Measurements from ENCODE around the gene CDH13.

CDH13 gene

GRCh38 chr16:83021746-83022145, 395.0 kb downstream of the CDH13 start:
- no peak overlapping the region for H3K9ac ChIP-seq (ENCODE audit: low read length in 5 of 5)
- no peaks in the 10 kb centered on the region for H3K36me3 ChIP-seq (ENCODE audit: control insufficient read depth in 5 of 5, insufficient read depth in 5 of 5, low read length in 5 of 5)
- H3K4me3 ChIP-seq (ENCODE audit: low read depth in 1 of 5, low read length in 5 of 5), result no peak overlapping the region
- H3K4me1 ChIP-seq (ENCODE audit: control insufficient read depth in 5 of 5, insufficient read depth in 5 of 5, low read length in 5 of 5), result no peaks in the 10 kb centered on the region
- H3K9me3 ChIP-seq (ENCODE audit: control insufficient read depth in 5 of 5, low read length in 5 of 5), result peaks cover 0 to 5% (median 0%) of the 10 kb centered on the region in 5 donors
- H3K27ac ChIP-seq (ENCODE audit: low read depth, low read length), result no peak overlapping the region
- no peaks in the 10 kb centered on the region for H3K27me3 ChIP-seq (ENCODE audit: control insufficient read depth in 5 of 5, insufficient read depth in 4 of 5, low read length in 5 of 5)

DNA sequence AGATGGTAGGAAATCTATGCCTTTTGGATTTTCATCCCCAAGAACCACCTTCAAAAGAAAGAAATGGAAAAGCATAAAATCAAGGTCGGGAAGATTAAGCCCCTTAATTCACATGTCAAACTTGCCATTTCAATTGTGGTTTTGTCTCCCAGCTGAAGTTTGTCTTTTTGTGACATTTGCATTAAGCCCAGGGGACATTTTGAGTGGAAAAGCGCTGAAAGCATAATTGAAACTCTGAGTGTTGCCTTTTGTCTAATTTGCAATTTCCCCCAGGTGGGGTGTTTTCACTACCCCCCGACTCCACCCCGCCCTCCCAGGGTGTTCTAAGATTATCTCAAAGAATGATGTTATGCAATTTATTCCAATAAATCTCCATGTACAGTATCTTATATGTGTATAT, 396.2 kb downstream of the CDH13 start:
- no peak overlapping the region for H3K27ac ChIP-seq (ENCODE audit: low read depth, low read length)
- H3K36me3 ChIP-seq (ENCODE audit: control insufficient read depth in 5 of 5, insufficient read depth in 5 of 5, low read length in 5 of 5), result no peaks in the 10 kb centered on the region
- peaks cover 0 to 5% (median 0%) of the 10 kb centered on the region in 5 donors for H3K9me3 ChIP-seq (ENCODE audit: control insufficient read depth in 5 of 5, low read length in 5 of 5)
- no peak overlapping the region for H3K4me3 ChIP-seq (ENCODE audit: low read depth in 1 of 5, low read length in 5 of 5)
- H3K9ac ChIP-seq (ENCODE audit: low read length in 5 of 5), result no peak overlapping the region
- H3K27me3 ChIP-seq (ENCODE audit: control insufficient read depth in 5 of 5, insufficient read depth in 4 of 5, low read length in 5 of 5), result no peaks in the 10 kb centered on the region
- H3K4me1 ChIP-seq (ENCODE audit: control insufficient read depth in 5 of 5, insufficient read depth in 5 of 5, low read length in 5 of 5), result no peaks in the 10 kb centered on the region

DNA sequence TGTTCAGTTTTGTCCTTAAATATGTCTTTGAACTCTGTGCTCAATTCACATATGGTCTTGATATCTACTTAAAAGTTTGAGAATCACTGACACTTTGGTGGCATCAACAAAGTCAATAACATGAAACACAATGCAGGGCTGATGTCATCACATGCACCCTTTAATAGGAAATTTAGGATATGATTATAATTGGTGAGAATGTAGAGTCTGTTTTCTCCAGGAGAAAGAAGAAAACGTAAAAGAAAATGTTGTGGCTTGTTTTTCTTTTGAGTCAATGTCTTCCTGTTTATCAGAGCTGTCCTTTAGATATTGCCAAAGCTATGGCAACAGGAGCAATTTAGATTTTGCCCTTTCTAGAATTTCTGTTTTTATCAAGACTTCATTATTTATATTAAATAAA, 396.9 kb downstream of the CDH13 start:
- Histone ChIP-seq H3K9ac (ENCODE audit: low read length in 5 of 5) (no peak overlapping the region), H3K4me1 (ENCODE audit: control insufficient read depth in 5 of 5, insufficient read depth in 5 of 5, low read length in 5 of 5) (no peaks in the 10 kb centered on the region), H3K4me3 (ENCODE audit: low read depth in 1 of 5, low read length in 5 of 5) (no peak overlapping the region), H3K27me3 (ENCODE audit: control insufficient read depth in 5 of 5, insufficient read depth in 4 of 5, low read length in 5 of 5) (no peaks in the 10 kb centered on the region), H3K27ac (ENCODE audit: low read depth, low read length) (no peak overlapping the region), H3K36me3 (ENCODE audit: control insufficient read depth in 5 of 5, insufficient read depth in 5 of 5, low read length in 5 of 5) (no peaks in the 10 kb centered on the region), H3K9me3 (ENCODE audit: control insufficient read depth in 5 of 5, low read length in 5 of 5) (peaks cover 0 to 5% (median 0%) of the 10 kb centered on the region in 5 donors)

- no peak overlapping the region for H3K27ac ChIP-seq (ENCODE audit: low read depth, low read length)
- peaks cover 0 to 4% (median 0%) of the 10 kb centered on the region in 5 donors for H3K36me3 ChIP-seq (ENCODE audit: control insufficient read depth in 5 of 5, insufficient read depth in 5 of 5, low read length in 5 of 5)
- H3K9me3 ChIP-seq (ENCODE audit: control insufficient read depth in 5 of 5, low read length in 5 of 5), result peaks cover 0 to 5% (median 0%) of the 10 kb centered on the region in 5 donors
- no peaks in the 10 kb centered on the region for H3K4me1 ChIP-seq (ENCODE audit: control insufficient read depth in 5 of 5, insufficient read depth in 5 of 5, low read length in 5 of 5)
- H3K4me3 ChIP-seq (ENCODE audit: low read depth in 1 of 5, low read length in 5 of 5), result no peak overlapping the region
- H3K27me3 ChIP-seq (ENCODE audit: control insufficient read depth in 5 of 5, insufficient read depth in 4 of 5, low read length in 5 of 5), result no peaks in the 10 kb centered on the region
- H3K9ac ChIP-seq (ENCODE audit: low read length in 5 of 5), result no peak overlapping the region
These were observed 401.2 kb downstream of the CDH13 start for GRCh38 chr16:83027973-83028372.

GRCh38 chr16:83029467-83029866, 402.7 kb downstream of the CDH13 start:
- Histone ChIP-seq H3K36me3 (ENCODE audit: control insufficient read depth in 5 of 5, insufficient read depth in 5 of 5, low read length in 5 of 5) (peaks cover 0 to 4% (median 0%) of the 10 kb centered on the region in 5 donors), H3K27me3 (ENCODE audit: control insufficient read depth in 5 of 5, insufficient read depth in 4 of 5, low read length in 5 of 5) (no peaks in the 10 kb centered on the region), H3K9ac (ENCODE audit: low read length in 5 of 5) (no peak overlapping the region), H3K4me1 (ENCODE audit: control insufficient read depth in 5 of 5, insufficient read depth in 5 of 5, low read length in 5 of 5) (no peaks in the 10 kb centered on the region), H3K4me3 (ENCODE audit: low read depth in 1 of 5, low read length in 5 of 5) (no peak overlapping the region), H3K9me3 (ENCODE audit: control insufficient read depth in 5 of 5, low read length in 5 of 5) (peaks cover 0 to 5% (median 0%) of the 10 kb centered on the region in 5 donors), H3K27ac (ENCODE audit: low read depth, low read length) (no peak overlapping the region)

DNA sequence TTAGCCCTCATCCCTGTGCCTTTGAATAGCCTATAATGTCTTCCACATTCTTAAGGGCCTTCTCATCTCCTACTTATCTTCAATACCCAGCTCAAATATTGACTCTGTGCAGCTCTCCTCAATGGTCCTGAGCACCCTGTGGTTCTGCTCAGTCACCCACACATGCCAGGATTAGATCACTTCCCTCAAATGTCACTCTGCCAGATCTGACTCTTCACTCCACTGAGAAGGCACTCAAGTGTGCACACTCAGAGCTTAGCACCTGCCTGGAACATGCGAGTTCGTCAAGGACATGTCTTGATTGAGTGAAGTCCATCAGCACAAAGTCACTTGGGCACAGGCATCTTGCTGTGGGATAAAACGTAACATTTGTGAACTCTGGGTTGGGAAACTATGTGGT, 404.8 kb downstream of the CDH13 start:
- H3K4me1 ChIP-seq (ENCODE audit: control insufficient read depth in 5 of 5, insufficient read depth in 5 of 5, low read length in 5 of 5), result no peaks in the 10 kb centered on the region
- H3K36me3 ChIP-seq (ENCODE audit: control insufficient read depth in 5 of 5, insufficient read depth in 5 of 5, low read length in 5 of 5), result peaks cover 0 to 7% (median 0%) of the 10 kb centered on the region in 5 donors
- no peak overlapping the region for H3K9ac ChIP-seq (ENCODE audit: low read length in 5 of 5)
- no peak overlapping the region for H3K4me3 ChIP-seq (ENCODE audit: low read depth in 1 of 5, low read length in 5 of 5)
- H3K9me3 ChIP-seq (ENCODE audit: control insufficient read depth in 5 of 5, low read length in 5 of 5), result peaks cover 0 to 2% (median 0%) of the 10 kb centered on the region in 5 donors
- H3K27me3 ChIP-seq (ENCODE audit: control insufficient read depth in 5 of 5, insufficient read depth in 4 of 5, low read length in 5 of 5), result no peaks in the 10 kb centered on the region
- no peak overlapping the region for H3K27ac ChIP-seq (ENCODE audit: low read depth, low read length)

GRCh38 chr16:83037102-83037501, 410.3 kb downstream of the CDH13 start:
- Histone ChIP-seq H3K4me3 (ENCODE audit: low read depth in 1 of 5, low read length in 5 of 5) (no peak overlapping the region), H3K4me1 (ENCODE audit: control insufficient read depth in 5 of 5, insufficient read depth in 5 of 5, low read length in 5 of 5) (no peaks in the 10 kb centered on the region), H3K36me3 (ENCODE audit: control insufficient read depth in 5 of 5, insufficient read depth in 5 of 5, low read length in 5 of 5) (peaks cover 0 to 3% (median 0%) of the 10 kb centered on the region in 5 donors), H3K9me3 (ENCODE audit: control insufficient read depth in 5 of 5, low read length in 5 of 5) (no peaks in the 10 kb centered on the region), H3K27me3 (ENCODE audit: control insufficient read depth in 5 of 5, insufficient read depth in 4 of 5, low read length in 5 of 5) (no peaks in the 10 kb centered on the region), H3K9ac (ENCODE audit: low read length in 5 of 5) (no peak overlapping the region), H3K27ac (ENCODE audit: low read depth, low read length) (no peak overlapping the region)

- Histone ChIP-seq H3K4me1 (ENCODE audit: control insufficient read depth in 5 of 5, insufficient read depth in 5 of 5, low read length in 5 of 5) (no peaks in the 10 kb centered on the region), H3K4me3 (ENCODE audit: low read depth in 1 of 5, low read length in 5 of 5) (no peak overlapping the region), H3K9me3 (ENCODE audit: control insufficient read depth in 5 of 5, low read length in 5 of 5) (no peaks in the 10 kb centered on the region), H3K9ac (ENCODE audit: low read length in 5 of 5) (no peak overlapping the region), H3K27me3 (ENCODE audit: control insufficient read depth in 5 of 5, insufficient read depth in 4 of 5, low read length in 5 of 5) (no peaks in the 10 kb centered on the region), H3K36me3 (ENCODE audit: control insufficient read depth in 5 of 5, insufficient read depth in 5 of 5, low read length in 5 of 5) (peaks cover 0 to 3% (median 0%) of the 10 kb centered on the region in 5 donors), H3K27ac (ENCODE audit: low read depth, low read length) (no peak overlapping the region)
These were observed 411.1 kb downstream of the CDH13 start for GRCh38 chr16:83037884-83038283.

- Histone ChIP-seq H3K4me1 (ENCODE audit: control insufficient read depth in 5 of 5, insufficient read depth in 5 of 5, low read length in 5 of 5) (no peaks in the 10 kb centered on the region), H3K9me3 (ENCODE audit: control insufficient read depth in 5 of 5, low read length in 5 of 5) (no peaks in the 10 kb centered on the region), H3K36me3 (ENCODE audit: control insufficient read depth in 5 of 5, insufficient read depth in 5 of 5, low read length in 5 of 5) (peaks cover 0 to 1% (median 0%) of the 10 kb centered on the region in 5 donors), H3K9ac (ENCODE audit: low read length in 5 of 5) (no peak overlapping the region), H3K27ac (ENCODE audit: low read depth, low read length) (no peak overlapping the region), H3K4me3 (ENCODE audit: low read depth in 1 of 5, low read length in 5 of 5) (no peak overlapping the region), H3K27me3 (ENCODE audit: control insufficient read depth in 5 of 5, insufficient read depth in 4 of 5, low read length in 5 of 5) (no peaks in the 10 kb centered on the region)
These were observed 413.4 kb downstream of the CDH13 start for GRCh38 chr16:83040174-83040573.

GRCh38 chr16:83044589-83044988, 417.8 kb downstream of the CDH13 start:
- H3K4me3 ChIP-seq (ENCODE audit: low read depth in 1 of 5, low read length in 5 of 5), result no peak overlapping the region

GRCh38 chr16:83045790-83046189, 419.0 kb downstream of the CDH13 start:
- H3K9ac ChIP-seq (ENCODE audit: low read length in 5 of 5), result no peak overlapping the region
- H3K9me3 ChIP-seq (ENCODE audit: control insufficient read depth in 5 of 5, low read length in 5 of 5), result no peaks in the 10 kb centered on the region
- no peaks in the 10 kb centered on the region for H3K27me3 ChIP-seq (ENCODE audit: control insufficient read depth in 5 of 5, insufficient read depth in 4 of 5, low read length in 5 of 5)
- no peak overlapping the region for H3K27ac ChIP-seq (ENCODE audit: low read depth, low read length)
- no peak overlapping the region for H3K4me3 ChIP-seq (ENCODE audit: low read depth in 1 of 5, low read length in 5 of 5)
- no peaks in the 10 kb centered on the region for H3K36me3 ChIP-seq (ENCODE audit: control insufficient read depth in 5 of 5, insufficient read depth in 5 of 5, low read length in 5 of 5)
- H3K4me1 ChIP-seq (ENCODE audit: control insufficient read depth in 5 of 5, insufficient read depth in 5 of 5, low read length in 5 of 5), result peaks cover 0 to 6% (median 0%) of the 10 kb centered on the region in 5 donors

More at GRCh38 chr16:83044589-83044988, 417.8 kb downstream of the CDH13 start:
- H3K27ac ChIP-seq (ENCODE audit: low read depth, low read length), result no peak overlapping the region
- no peaks in the 10 kb centered on the region for H3K36me3 ChIP-seq (ENCODE audit: control insufficient read depth in 5 of 5, insufficient read depth in 5 of 5, low read length in 5 of 5)
- no peaks in the 10 kb centered on the region for H3K27me3 ChIP-seq (ENCODE audit: control insufficient read depth in 5 of 5, insufficient read depth in 4 of 5, low read length in 5 of 5)
- H3K9me3 ChIP-seq (ENCODE audit: control insufficient read depth in 5 of 5, low read length in 5 of 5), result no peaks in the 10 kb centered on the region
- no peak overlapping the region for H3K9ac ChIP-seq (ENCODE audit: low read length in 5 of 5)
- peaks cover 0 to 6% (median 0%) of the 10 kb centered on the region in 5 donors for H3K4me1 ChIP-seq (ENCODE audit: control insufficient read depth in 5 of 5, insufficient read depth in 5 of 5, low read length in 5 of 5)
